GM08714 (cell line): ENCODE measurements around the gene TMEM258.

Source experiments
- H3K4me3 ChIP-seq: fragments of 200-500 bp; sonication (Bioruptor generic); 2 replicates; pipeline ENCODE4 v1.5.1; 2014; ENCODE audit warnings: mild to moderate bottlenecking, low read length, inconsistent platforms
- ZNF274 ChIP-seq: IDR thresholded peaks from 2 replicates; pipeline ENCODE4 v1.6.1; 2012; ENCODE audit warnings: mild to moderate bottlenecking, low read depth, low read length

The TMEM258 gene

DNA sequence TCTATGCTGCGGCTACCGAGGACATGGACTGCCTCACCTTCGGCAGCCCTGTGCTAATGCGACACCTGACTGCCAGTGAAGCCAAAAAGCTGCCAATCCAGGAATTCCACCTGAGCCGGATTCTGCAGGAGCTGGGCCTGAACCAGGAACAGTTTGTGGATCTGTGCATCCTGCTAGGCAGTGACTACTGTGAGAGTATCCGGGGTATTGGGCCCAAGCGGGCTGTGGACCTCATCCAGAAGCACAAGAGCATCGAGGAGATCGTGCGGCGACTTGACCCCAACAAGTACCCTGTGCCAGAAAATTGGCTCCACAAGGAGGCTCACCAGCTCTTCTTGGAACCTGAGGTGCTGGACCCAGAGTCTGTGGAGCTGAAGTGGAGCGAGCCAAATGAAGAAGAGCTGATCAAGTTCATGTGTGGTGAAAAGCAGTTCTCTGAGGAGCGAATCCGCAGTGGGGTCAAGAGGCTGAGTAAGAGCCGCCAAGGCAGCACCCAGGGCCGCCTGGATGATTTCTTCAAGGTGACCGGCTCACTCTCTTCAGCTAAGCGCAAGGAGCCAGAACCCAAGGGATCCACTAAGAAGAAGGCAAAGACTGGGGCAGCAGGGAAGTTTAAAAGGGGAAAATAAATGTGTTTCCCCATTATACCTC lies 3.6 kb upstream of the TMEM258 start:
- no peak overlapping the region for H3K4me3 ChIP-seq
- no peak for TF ChIP-seq ZNF274

GRCh38 chr11:61795459-61795858 lies 3.1 kb upstream of the TMEM258 start:
- no peak overlapping the region for H3K4me3 ChIP-seq
- no peak for TF ChIP-seq ZNF274

GRCh38 chr11:61794579-61794978 lies 2.2 kb upstream of the TMEM258 start:
- no peak overlapping the region; the same call in 1 of the 2 replicates for H3K4me3 ChIP-seq
- no peak for TF ChIP-seq ZNF274

GRCh38 chr11:61793829-61794204 lies 1.4 kb upstream of the TMEM258 start:
- peak overlapping the region; percentile 97 for H3K4me3 ChIP-seq
- no peak for TF ChIP-seq ZNF274

DNA sequence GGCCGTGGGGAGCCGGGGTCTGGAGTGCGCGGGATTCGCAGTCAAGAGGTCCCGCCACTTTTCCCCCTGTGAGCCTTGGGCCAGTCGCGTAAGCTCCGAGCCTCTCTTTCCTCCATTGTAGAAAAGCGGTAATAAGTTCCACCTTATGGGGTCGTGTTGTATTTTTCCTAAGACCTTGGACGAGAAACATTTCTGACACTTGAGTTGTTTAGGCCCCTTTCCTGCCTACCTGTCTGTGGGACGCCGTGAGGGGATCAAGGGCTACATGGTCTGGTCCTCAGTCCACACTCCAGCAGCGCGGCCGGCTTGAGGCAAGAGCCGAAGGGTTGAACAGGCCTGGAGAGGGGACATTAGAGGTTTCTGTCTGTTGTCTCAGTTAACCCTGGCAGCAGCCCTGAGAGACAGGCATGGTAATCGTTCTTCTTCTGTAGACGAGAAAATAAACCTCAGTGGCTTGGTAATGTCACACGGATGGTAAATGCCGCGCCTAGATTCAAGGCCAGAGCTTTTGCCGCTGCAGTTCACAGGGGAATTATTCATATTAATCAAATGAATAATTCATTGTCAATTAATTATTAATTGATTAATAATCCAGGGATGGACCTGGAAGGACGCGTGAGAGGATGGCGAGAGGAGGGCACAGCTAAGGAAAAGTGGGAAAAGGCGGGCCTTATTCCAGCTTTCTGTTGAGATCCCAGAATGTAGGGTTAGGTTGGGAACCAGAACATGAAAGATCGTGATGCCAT lies 857 bp upstream of the TMEM258 start:
- no peak for TF ChIP-seq ZNF274
- H3K4me3 ChIP-seq, result peak overlapping the region; percentile 97

GRCh38 chr11:61791737-61792309 lies 576 bp downstream of the TMEM258 start:
- H3K4me3 ChIP-seq, result peak overlapping the region; percentile 97
- TF ChIP-seq ZNF274, result no peak

- no peak overlapping the region for H3K4me3 ChIP-seq
- no peak for TF ChIP-seq ZNF274
These were observed 4.4 kb downstream of the TMEM258 start for GRCh38 chr11:61787928-61788491.

- H3K4me3 ChIP-seq, result no peak overlapping the region
- no peak for TF ChIP-seq ZNF274
These were observed 6.5 kb downstream of the TMEM258 start for GRCh38 chr11:61785837-61786402.

DNA sequence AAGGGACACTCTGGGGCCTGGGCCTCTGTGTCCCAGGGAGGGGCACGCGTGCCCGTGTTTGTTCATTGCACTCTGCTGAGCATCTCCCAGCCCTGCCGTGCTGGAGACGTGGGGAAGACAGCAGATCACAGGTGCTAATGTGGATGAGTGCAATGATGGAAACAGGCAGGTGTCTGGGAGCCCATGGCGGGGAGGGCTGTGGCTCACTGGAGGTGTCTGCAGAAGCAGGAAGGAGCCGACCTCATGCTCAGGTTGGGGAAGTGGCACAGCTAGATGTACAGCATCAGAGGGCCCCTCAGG lies 7.9 kb downstream of the TMEM258 start:
- H3K4me3 ChIP-seq, result no peak overlapping the region
- TF ChIP-seq ZNF274, result no peak

DNA sequence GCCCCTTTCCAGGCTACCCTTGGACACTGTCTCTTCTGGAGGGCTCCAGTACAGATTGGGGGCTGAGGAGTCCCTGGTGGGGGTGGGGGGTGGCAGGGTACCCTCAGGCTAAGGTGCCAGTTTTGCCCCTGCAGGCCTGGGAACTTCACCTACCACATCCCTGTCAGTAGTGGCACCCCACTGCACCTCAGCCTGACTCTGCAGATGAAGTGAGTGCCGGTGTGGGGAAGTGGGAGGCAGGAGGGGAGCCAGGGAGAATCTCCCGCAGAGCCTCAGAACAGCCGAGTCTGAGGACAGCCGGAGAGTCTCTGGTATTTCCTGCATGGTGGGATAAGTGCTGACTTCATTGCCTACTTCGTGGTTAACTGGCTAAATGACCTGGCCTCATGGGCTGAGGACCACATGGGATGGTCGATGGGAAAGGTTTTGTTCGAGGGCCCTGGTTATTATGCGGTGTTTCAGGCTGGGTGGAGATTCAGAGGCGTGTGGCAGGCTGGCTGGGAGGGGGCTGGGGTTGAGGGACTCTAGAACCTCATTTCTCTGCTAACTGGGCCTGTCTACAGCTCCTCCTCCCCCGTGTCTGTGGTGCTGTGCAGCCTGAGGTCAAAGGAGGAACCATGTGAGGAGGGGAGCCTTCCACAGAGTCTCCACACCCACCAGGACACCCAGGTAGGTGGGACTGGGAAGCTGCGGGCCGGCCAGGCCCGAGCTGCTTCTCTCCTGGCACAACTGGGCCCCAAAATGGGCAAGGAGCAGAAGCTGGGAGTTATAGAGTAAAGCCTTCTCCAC lies 8.5 kb downstream of the TMEM258 start:
- H3K4me3 ChIP-seq, result no peak overlapping the region
- TF ChIP-seq ZNF274, result no peak

DNA sequence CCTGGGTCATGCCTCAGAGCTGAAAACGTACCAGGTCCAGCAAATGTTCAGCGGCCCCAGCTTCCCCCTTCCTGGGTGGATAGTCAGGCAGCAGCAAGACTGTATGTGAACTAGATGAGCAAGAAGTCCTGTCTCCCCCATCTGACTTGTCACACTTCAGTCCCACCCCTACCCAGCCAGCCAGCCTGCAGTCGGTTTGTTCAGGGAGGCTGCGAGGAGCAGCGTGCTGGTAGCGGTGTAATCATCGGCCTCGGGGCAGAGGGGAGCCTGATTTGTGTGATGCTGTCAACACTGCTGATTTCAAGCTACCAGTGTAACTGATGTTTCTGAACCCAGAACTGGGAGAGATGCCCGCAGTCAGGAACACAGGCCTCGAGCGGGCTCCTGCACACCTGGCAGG lies 9.6 kb downstream of the TMEM258 start:
- no peak for TF ChIP-seq ZNF274
- H3K4me3 ChIP-seq, result no peak overlapping the region

DNA sequence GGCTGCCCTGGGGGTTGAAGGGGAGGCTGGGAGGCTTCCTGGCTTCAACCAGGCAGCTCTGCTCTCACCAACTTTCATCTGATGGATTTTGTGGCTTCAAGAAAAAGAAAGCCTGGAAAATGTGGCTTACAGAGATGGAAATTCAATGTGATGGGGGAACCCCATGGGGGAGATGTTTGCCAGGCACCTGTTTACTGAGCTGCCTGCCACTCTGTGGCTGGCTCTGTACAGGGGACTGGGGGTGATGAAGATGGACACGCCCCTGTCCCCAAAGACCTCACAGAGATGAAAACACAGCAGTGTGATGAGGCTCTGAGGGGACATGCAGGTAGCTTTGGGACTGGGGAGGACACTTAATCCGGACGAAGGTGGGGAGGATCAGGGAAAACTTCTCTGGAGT lies 10.1 kb downstream of the TMEM258 start:
- no peak for TF ChIP-seq ZNF274
- H3K4me3 ChIP-seq, result no peak overlapping the region

DNA sequence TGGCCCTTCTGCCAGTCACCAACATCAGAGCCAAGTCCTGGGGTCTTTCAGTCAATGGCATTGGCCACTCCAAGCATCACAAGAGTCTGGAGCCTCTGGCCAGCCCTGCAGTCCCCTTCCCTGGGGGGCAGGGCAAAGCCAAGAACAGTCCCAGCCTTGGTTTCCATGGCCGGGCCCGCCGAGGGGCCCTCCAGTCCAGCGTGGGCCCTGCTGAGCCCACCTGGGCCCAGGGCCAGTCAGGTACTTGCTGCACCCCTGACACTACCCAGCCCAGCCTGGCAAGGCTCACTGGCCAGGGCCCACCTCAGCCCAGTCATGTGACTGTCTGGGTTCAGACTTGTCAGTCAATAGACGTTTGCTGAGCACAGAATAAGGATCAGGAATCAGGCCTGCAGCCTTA lies 10.8 kb downstream of the TMEM258 start:
- TF ChIP-seq ZNF274, result no peak
- H3K4me3 ChIP-seq, result no peak overlapping the region

GRCh38 chr11:61780581-61781162 lies 11.7 kb downstream of the TMEM258 start:
- no peak for TF ChIP-seq ZNF274
- no peak overlapping the region for H3K4me3 ChIP-seq
